NCI-H510A (cell line): ENCODE results near the gene CELF4.

Experiments
- DNase-seq: peaks from one replicate; lab custom pipeline; 2025; lab: John Stamatoyannopoulos, UW

The CELF4 gene

GRCh38 chr18:37493352-37493935 lies 72.2 kb downstream of the CELF4 start:
- DNase-seq: no peak

DNA sequence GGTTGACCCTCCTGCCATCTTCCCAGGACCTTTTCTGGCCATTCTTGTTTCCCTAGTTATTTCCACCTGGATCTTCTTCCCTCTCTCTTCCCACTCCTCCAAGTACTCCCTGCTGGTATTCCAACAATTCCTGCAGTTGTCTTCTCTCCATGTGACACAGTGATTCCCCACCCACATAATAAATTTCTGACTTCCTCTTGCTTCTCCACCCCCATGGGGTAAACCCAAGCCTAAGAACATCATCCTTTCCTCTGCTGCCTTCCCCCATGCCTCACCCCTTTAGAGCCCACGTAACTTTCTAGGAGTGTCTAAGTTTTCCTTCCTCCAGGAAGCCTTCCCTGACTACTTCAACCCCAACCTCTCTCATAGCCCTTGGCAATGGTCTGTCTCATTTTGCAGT lies 72.6 kb downstream of the CELF4 start:
- no peak for DNase-seq

DNA sequence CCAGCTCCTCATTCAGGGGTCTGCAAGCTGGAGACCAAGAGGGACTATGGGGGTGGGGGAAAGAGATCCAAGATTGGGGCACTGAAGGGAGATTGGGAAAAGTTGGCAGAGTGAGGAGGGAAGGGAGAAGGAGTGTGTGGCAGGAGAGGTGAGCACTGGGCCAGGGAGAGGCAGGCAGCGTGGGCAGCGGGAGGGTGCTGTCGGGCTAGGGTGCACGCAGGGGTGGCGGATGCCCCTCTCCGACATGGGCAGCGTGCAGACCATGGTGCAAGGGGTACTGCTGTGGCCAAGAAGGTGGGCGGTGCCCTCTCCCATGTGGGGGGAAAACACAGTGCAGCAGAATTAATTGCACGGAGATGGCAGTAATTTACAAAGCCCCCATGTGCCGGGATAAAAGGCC lies 74.1 kb downstream of the CELF4 start:
- DNase-seq: no peak

DNA sequence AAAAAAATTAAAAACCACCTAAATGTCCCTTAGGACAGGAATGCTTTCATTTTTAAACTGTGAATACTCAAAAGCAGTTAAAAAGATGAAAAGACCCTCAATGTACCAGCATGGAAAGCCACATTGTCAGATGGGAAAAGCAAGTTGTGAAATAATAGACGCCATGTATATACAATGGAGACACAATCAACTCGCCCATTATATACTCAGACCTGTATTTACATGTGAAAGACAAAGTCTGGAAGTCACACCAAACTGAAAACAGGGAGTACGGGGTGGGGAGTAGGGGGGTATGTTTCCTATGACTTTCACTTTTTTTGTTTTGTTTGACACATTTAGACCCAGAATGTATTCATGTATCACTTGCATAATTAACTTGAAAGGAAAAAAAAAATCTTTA lies 75.6 kb downstream of the CELF4 start:
- no peak for DNase-seq

GRCh38 chr18:37489011-37489410 lies 76.6 kb downstream of the CELF4 start:
- no peak for DNase-seq

DNA sequence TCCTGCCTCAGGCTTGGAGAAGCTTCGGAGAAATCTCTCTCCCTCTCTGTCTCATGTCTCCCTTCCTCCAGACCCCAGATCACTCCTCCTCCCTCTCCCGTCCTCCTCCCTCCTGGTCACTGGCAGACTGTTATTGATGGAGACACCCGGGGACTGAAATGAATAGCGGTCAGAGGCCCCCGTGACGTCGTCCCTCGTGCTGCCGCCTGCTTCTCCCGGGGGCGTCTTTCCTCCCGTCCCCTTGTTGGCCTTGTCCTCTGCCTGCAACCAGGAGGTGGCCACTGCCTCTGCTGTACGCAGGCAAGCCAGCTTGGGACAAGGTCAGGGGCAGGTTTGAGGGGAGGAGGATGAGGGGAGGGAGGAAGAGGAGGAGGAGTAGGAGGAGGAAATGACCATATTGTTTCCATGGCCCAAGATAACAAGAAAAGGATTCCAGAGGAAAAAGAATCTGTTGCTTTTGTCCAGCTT lies 78.2 kb downstream of the CELF4 start:
- DNase-seq: no peak

DNA sequence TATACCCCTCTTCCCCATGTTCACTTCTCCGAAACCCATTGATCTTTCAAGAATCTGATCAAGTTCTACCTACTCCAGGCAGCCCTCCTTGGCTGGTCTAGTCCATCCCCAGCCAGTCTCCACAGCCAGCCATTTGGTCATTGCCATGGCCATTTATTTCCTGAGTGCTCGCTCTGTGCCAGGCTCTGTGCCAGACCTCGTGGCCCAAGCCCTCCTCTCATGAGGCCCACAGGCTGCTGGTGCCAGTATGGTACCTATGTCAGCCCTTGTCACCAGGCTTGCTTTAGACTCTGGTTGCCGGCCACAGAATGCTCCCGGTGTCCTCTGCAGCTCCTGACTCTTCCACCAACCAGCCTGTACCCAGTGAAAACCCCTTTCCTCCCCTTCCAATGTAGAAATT lies 78.8 kb downstream of the CELF4 start:
- DNase-seq: no peak

DNA sequence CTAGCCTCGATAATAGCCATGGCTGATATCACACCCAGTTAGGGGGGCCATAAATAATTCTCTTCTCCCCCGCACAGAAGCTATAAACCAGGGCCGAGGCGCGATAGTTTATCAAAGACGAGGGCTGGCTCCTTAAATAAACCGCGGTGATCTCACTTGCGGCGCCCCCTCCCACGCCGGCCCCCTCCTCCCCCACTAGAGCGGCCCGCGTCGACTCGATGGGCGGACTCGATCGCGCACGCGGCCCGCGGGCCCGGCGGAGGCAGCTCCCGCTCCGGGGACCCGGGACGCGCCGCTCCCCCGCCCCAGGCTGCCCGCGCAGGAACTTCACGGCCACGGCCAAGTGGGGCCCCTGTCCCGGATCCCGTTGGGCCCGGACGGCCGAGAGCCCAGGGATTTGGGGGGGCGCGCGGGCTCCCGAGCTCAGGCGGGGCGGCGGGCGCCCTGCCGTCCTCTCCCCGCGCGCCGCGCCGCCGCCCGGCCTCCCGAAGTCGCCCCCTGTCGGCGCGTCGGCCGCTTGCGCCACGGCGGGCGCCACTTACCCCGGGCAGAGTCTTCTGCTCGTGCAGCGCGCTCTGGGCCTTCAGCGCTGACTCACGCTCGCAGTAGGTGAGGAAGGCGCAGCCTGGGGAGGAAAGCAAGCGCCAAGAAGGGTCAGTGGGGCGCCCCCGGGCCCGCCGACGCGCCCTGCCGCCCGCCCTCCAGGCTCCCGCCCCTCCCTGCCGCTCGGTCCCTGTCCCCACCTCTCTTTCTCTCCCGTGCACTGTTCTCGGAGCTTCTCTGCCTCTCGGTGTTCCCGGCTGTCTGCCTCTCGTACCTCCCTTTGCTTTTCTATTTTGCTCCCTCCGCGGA lies 80.4 kb downstream of the CELF4 start:
- peak; percentile 83 for DNase-seq

GRCh38 chr18:37483984-37484819 lies 81.4 kb downstream of the CELF4 start:
- DNase-seq: no peak

DNA sequence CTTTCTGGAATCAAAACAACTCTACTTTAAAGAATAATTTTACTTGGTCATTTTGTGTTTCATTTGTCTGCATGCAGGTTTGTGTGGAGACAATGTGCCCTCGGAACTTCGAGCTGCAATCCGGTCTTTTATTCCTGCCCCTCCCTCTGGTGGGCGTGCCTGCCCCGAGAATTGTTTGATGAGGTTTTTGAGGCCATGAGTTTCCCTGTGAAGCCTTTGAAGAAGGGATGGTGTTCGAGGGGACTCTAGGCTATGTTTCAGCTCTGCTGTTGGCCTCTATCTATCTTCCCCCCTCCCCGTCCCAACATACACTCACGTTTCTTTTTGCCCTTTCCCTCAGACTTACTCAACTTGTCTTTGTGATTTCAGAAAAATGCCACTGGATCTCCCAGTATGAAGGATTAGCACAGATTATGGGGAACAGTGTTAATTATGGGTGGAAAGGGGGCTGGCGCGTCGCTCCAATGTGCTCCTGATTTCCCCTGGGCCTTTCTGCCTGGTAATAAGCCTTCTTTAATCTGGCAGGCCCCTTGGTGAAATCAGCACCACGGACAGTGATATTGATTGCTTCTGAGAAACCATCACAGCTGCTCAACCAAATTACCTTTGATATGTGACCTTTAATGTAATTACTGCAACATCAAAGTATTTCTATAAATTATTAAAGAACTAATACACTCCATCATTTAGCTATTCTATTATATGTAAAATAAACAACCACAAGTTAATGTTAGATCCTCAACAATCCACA lies 82.2 kb downstream of the CELF4 start:
- no peak for DNase-seq

- DNase-seq: no peak
Measured at GRCh38 chr18:37482433-37482832, 83.2 kb downstream of the CELF4 start.

GRCh38 chr18:37482002-37482401 lies 83.6 kb downstream of the CELF4 start:
- no peak for DNase-seq

DNA sequence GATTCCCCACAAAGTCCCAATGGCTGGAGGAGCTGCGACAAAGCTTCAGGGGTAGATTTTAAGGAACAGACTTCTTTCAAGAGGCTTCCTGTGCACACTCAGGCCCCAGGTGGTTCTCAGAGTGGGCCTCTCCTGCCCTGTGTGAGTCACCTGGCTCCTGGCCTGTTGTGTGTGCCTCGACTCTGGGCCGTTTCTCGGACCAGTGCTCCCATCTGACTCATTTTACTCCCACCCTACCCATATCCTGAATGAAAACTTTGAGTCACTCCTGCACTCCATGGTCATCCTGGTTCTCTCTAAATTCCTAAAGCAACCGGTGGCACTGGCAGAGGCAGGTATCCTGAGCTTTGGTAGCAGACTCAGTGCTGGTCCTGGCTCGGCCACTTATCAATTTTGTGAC lies 84.1 kb downstream of the CELF4 start:
- no peak for DNase-seq

- DNase-seq: no peak
Measured at GRCh38 chr18:37481072-37481471, 84.5 kb downstream of the CELF4 start.

GRCh38 chr18:37476611-37477295 lies 88.8 kb downstream of the CELF4 start:
- DNase-seq: no peak

DNA sequence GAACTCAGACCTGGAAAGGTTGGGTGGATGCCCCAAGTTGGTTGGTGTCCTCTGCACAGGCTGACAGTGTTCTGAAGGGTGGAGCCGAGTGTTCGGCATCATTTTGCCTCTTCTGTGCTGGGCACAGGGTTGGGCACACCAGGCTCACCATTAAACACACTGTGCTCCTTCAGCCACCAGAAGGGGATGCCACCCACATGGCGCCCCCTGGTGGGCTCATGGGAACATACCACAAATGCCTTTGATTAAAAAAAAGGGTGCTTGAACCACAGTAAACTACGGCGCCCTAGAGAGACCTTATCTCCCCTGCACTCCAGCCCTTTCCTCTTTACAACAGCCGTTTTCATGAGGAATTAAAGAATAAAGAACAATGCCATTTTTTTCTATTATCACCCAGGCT lies 89.4 kb downstream of the CELF4 start:
- DNase-seq: no peak

GRCh38 chr18:37473195-37473840 lies 92.3 kb downstream of the CELF4 start:
- no peak for DNase-seq

- no peak for DNase-seq
Measured at GRCh38 chr18:37471637-37472036, 94.0 kb downstream of the CELF4 start.

- DNase-seq: no peak
Measured at GRCh38 chr18:37470986-37471385, 94.6 kb downstream of the CELF4 start.

DNA sequence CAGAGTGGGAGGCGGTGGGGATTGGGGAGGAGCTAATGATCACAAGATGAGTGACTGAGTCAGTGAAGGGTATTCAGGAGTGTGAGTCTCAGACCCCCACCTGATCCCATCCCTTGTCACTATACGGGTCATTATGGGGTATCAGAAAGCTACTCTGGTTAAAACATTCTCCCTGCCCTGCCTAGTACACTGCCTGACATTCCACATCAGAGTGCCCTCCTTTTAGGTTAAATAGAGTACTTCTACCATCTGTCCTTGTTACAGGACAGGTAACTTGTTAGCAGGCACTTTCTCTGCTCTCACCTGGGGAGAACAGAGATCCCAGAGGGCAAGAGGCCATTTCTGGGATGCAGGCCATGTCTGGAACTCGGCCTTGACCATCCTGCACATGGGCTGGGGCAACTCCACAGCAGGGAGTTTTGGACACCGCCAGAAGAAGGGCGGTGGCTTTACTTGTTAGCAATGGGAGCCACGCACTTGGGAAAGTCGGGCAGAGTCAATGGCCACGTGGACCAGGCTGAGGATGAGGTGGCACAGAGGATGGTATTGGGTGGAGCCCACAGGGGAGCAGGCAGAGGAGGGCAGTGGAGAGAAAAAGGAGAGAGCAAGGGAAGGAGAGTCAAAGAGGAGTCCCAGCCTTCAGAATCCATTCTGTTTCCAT lies 98.5 kb downstream of the CELF4 start:
- DNase-seq: no peak
